ENCODE results near the gene CAMKK1. TPM values are rescaled to one million over a fixed set of nuclear protein-coding genes. Genes with fewer than 3 reads are reported as not detected.

The CAMKK1 gene
- total and polyA plus RNA-seq, 5 donors from 2014 or later: 0.09 to 3.2 (median 0.88) TPM

- peaks cover under 1% of the 10 kb centered on the region for H3K27me3 Mint-ChIP-seq
- Histone ChIP-seq H3K4me1 (ENCODE audit: control insufficient read depth, insufficient read depth, low read length, poor library complexity, severe bottlenecking) (peaks cover 31% of the 10 kb centered on the region), H3K9me3 (ENCODE audit: control insufficient read depth in 2 of 2, low read length in 2 of 2) (no peaks in the 10 kb centered on the region), H3K36me3 (ENCODE audit: control insufficient read depth, insufficient read depth, low read length) (no peaks in the 10 kb centered on the region), H3K27ac (ENCODE audit: insufficient read depth, low read length, poor library complexity, severe bottlenecking) (peak overlapping the region; percentile 66), H3K4me3 (ENCODE audit: low read depth, low read length) (no peak overlapping the region), H3K27me3 (ENCODE audit: control insufficient read depth, insufficient read depth, low read length) (no peaks in the 10 kb centered on the region)
- peaks cover 0 to 36% (median 23%) of the 10 kb centered on the region in 4 donors for H3K4me1 Mint-ChIP-seq
- DNase-seq (peak; percentile 82 to 86 (median 85)), ATAC-seq (ENCODE audit: low read depth in 2 of 2) (peak; percentile 65 to 67)
- H3K36me3 Mint-ChIP-seq: no peaks in the 10 kb centered on the region
- H3K9me3 Mint-ChIP-seq: no peaks in the 10 kb centered on the region
- peak overlapping the region; percentile 48 to 91 (median 90) for H3K27ac Mint-ChIP-seq
- peak overlapping the region; percentile 83 to 91 (median 87) for H3K4me3 Mint-ChIP-seq
These were observed 506 bp downstream of the CAMKK1 start for GRCh38 chr17:3892095-3892998.

- Histone ChIP-seq H3K36me3 (ENCODE audit: control insufficient read depth, insufficient read depth, low read length) (no peaks in the 10 kb centered on the region), H3K4me3 (ENCODE audit: low read depth, low read length) (no peak overlapping the region), H3K9me3 (ENCODE audit: control insufficient read depth in 2 of 2, low read length in 2 of 2) (no peaks in the 10 kb centered on the region), H3K27me3 (ENCODE audit: control insufficient read depth, insufficient read depth, low read length) (no peaks in the 10 kb centered on the region), H3K27ac (ENCODE audit: insufficient read depth, low read length, poor library complexity, severe bottlenecking) (peak overlapping the region; percentile 29), H3K4me1 (ENCODE audit: control insufficient read depth, insufficient read depth, low read length, poor library complexity, severe bottlenecking) (peaks cover 38% of the 10 kb centered on the region)
- DNase-seq (no peak), ATAC-seq (ENCODE audit: low read depth in 2 of 2) (no peak)
- peaks cover 0 to 43% (median 30%) of the 10 kb centered on the region in 4 donors for H3K4me1 Mint-ChIP-seq
- H3K36me3 Mint-ChIP-seq: no peaks in the 10 kb centered on the region
- H3K4me3 Mint-ChIP-seq: peak overlapping the region; percentile 83 to 91 (median 87)
- peak overlapping the region; percentile 49 to 91 (median 90) for H3K27ac Mint-ChIP-seq
- H3K27me3 Mint-ChIP-seq: peaks cover 4% of the 10 kb centered on the region
- H3K9me3 Mint-ChIP-seq: no peaks in the 10 kb centered on the region
These were observed 1.2 kb downstream of the CAMKK1 start for GRCh38 chr17:3891626-3892094.

GRCh38 chr17:3890878-3891219, 2.0 kb downstream of the CAMKK1 start:
- H3K27ac Mint-ChIP-seq: peak overlapping the region; percentile 88 to 90 (median 89)
- no peak for ATAC-seq (ENCODE audit: low read depth in 2 of 2)
- DNase-seq: no peak

GRCh38 chr17:3890082-3890877, 2.6 kb downstream of the CAMKK1 start:
- H3K9me3 Mint-ChIP-seq: no peaks in the 10 kb centered on the region
- H3K4me3 Mint-ChIP-seq: peak overlapping the region in 3 of 4 donors; percentile 21 to 47 (median 35)
- H3K27ac Mint-ChIP-seq: peak overlapping the region in 1 of 3 donors; percentile 83
- H3K9me3 ChIP-seq (ENCODE audit: control insufficient read depth in 2 of 2, low read length in 2 of 2): no peaks in the 10 kb centered on the region
- no peak overlapping the region for H3K4me3 ChIP-seq (ENCODE audit: low read depth, low read length)
- H3K36me3 ChIP-seq (ENCODE audit: control insufficient read depth, insufficient read depth, low read length): no peaks in the 10 kb centered on the region
- H3K27ac ChIP-seq (ENCODE audit: insufficient read depth, low read length, poor library complexity, severe bottlenecking): no peak overlapping the region
- H3K4me1 ChIP-seq (ENCODE audit: control insufficient read depth, insufficient read depth, low read length, poor library complexity, severe bottlenecking): peaks cover 42% of the 10 kb centered on the region
- H3K27me3 Mint-ChIP-seq: peaks cover 4% of the 10 kb centered on the region
- ATAC-seq (ENCODE audit: low read depth in 2 of 2) (no peak), DNase-seq (no peak)
- peaks cover 0 to 50% (median 37%) of the 10 kb centered on the region in 4 donors for H3K4me1 Mint-ChIP-seq
- H3K27me3 ChIP-seq (ENCODE audit: control insufficient read depth, insufficient read depth, low read length): no peaks in the 10 kb centered on the region
- no peaks in the 10 kb centered on the region for H3K36me3 Mint-ChIP-seq

More at GRCh38 chr17:3890878-3891219, 2.0 kb downstream of the CAMKK1 start:
- H3K27ac ChIP-seq (ENCODE audit: insufficient read depth, low read length, poor library complexity, severe bottlenecking): peak overlapping the region; percentile 29
- Mint-ChIP-seq H3K27me3 (peaks cover 4% of the 10 kb centered on the region), H3K4me1 (peaks cover 0 to 49% (median 36%) of the 10 kb centered on the region in 4 donors), H3K36me3 (no peaks in the 10 kb centered on the region), H3K4me3 (peak overlapping the region; percentile 83 to 91 (median 87)), H3K9me3 (no peaks in the 10 kb centered on the region)
- no peaks in the 10 kb centered on the region for H3K36me3 ChIP-seq (ENCODE audit: control insufficient read depth, insufficient read depth, low read length)
- H3K9me3 ChIP-seq (ENCODE audit: control insufficient read depth in 2 of 2, low read length in 2 of 2): no peaks in the 10 kb centered on the region
- no peak overlapping the region for H3K4me3 ChIP-seq (ENCODE audit: low read depth, low read length)
- no peaks in the 10 kb centered on the region for H3K27me3 ChIP-seq (ENCODE audit: control insufficient read depth, insufficient read depth, low read length)
- H3K4me1 ChIP-seq (ENCODE audit: control insufficient read depth, insufficient read depth, low read length, poor library complexity, severe bottlenecking): peaks cover 42% of the 10 kb centered on the region

GRCh38 chr17:3889325-3890012, 3.4 kb downstream of the CAMKK1 start:
- H3K27me3 ChIP-seq (ENCODE audit: control insufficient read depth, insufficient read depth, low read length): no peaks in the 10 kb centered on the region
- no peak overlapping the region for H3K27ac ChIP-seq (ENCODE audit: insufficient read depth, low read length, poor library complexity, severe bottlenecking)
- H3K36me3 ChIP-seq (ENCODE audit: control insufficient read depth, insufficient read depth, low read length): no peaks in the 10 kb centered on the region
- peaks cover 42% of the 10 kb centered on the region for H3K4me1 ChIP-seq (ENCODE audit: control insufficient read depth, insufficient read depth, low read length, poor library complexity, severe bottlenecking)
- H3K27me3 Mint-ChIP-seq: peaks cover 4% of the 10 kb centered on the region
- H3K27ac Mint-ChIP-seq: no peak overlapping the region
- H3K9me3 ChIP-seq (ENCODE audit: control insufficient read depth in 2 of 2, low read length in 2 of 2): no peaks in the 10 kb centered on the region
- H3K36me3 Mint-ChIP-seq: no peaks in the 10 kb centered on the region
- no peak overlapping the region for H3K4me3 ChIP-seq (ENCODE audit: low read depth, low read length)
- ATAC-seq (ENCODE audit: low read depth in 2 of 2) (no peak), DNase-seq (no peak)
- no peaks in the 10 kb centered on the region for H3K9me3 Mint-ChIP-seq
- H3K4me3 Mint-ChIP-seq: peak overlapping the region in 2 of 4 donors; percentile 46 to 69
- peaks cover 0 to 50% (median 37%) of the 10 kb centered on the region in 4 donors for H3K4me1 Mint-ChIP-seq

GRCh38 chr17:3888343-3889171, 4.3 kb downstream of the CAMKK1 start:
- no peaks in the 10 kb centered on the region for H3K9me3 ChIP-seq (ENCODE audit: control insufficient read depth in 2 of 2, low read length in 2 of 2)
- Mint-ChIP-seq H3K27me3 (peaks cover 4% of the 10 kb centered on the region), H3K9me3 (no peaks in the 10 kb centered on the region), H3K36me3 (no peaks in the 10 kb centered on the region), H3K27ac (no peak overlapping the region), H3K4me3 (no peak overlapping the region), H3K4me1 (peaks cover 0 to 47% (median 30%) of the 10 kb centered on the region in 4 donors)
- DNase-seq: no peak
- peaks cover 39% of the 10 kb centered on the region for H3K4me1 ChIP-seq (ENCODE audit: control insufficient read depth, insufficient read depth, low read length, poor library complexity, severe bottlenecking)
- ATAC-seq (ENCODE audit: low read depth in 2 of 2): no peak
- H3K36me3 ChIP-seq (ENCODE audit: control insufficient read depth, insufficient read depth, low read length): no peaks in the 10 kb centered on the region
- H3K27me3 ChIP-seq (ENCODE audit: control insufficient read depth, insufficient read depth, low read length): no peaks in the 10 kb centered on the region
- peak overlapping the region; percentile 14 for H3K27ac ChIP-seq (ENCODE audit: insufficient read depth, low read length, poor library complexity, severe bottlenecking)
- no peak overlapping the region for H3K4me3 ChIP-seq (ENCODE audit: low read depth, low read length)
